ENCODE data around the gene PTPN1.

PTPN1 gene

GRCh38 chr20:50584687-50585086, 74.5 kb downstream of the PTPN1 start:
- peak overlapping the region; percentile 47 for H3K27ac ChIP-seq
- no peaks in the 10 kb centered on the region for H3K27me3 ChIP-seq
- no peaks in the 10 kb centered on the region for H3K9me3 ChIP-seq
- H3K4me1 ChIP-seq (ENCODE audit: control insufficient read depth in 1 of 2, insufficient read depth in 1 of 2, low read depth in 1 of 2, low read length in 1 of 2) = peaks cover 13 to 14% of the 10 kb centered on the region in 2 experiments
- peaks cover 91% of the 10 kb centered on the region for H3K36me3 ChIP-seq
- H3K4me3 ChIP-seq (ENCODE audit: low read depth in 1 of 2, low read length in 1 of 2) = no peak overlapping the region
- TF ChIP-seq CTCF (IDR thresholded peaks at IDR 0.05) = no peak

GRCh38 chr20:50585214-50585613, 75.0 kb downstream of the PTPN1 start:
- TF ChIP-seq CTCF (IDR thresholded peaks at IDR 0.05) = no peak
- peaks cover 91% of the 10 kb centered on the region for H3K36me3 ChIP-seq

GRCh38 chr20:50585678-50586077, 75.5 kb downstream of the PTPN1 start:
- TF ChIP-seq CTCF (IDR thresholded peaks at IDR 0.05) = no peak

More at GRCh38 chr20:50585214-50585613, 75.0 kb downstream of the PTPN1 start:
- no peaks in the 10 kb centered on the region for H3K27me3 ChIP-seq
- no peak overlapping the region for H3K4me3 ChIP-seq (ENCODE audit: low read depth in 1 of 2, low read length in 1 of 2)
- H3K27ac ChIP-seq = peak overlapping the region; percentile 47
- peaks cover 13 to 14% of the 10 kb centered on the region in 2 experiments for H3K4me1 ChIP-seq (ENCODE audit: control insufficient read depth in 1 of 2, insufficient read depth in 1 of 2, low read depth in 1 of 2, low read length in 1 of 2)
- no peaks in the 10 kb centered on the region for H3K9me3 ChIP-seq

GRCh38 chr20:50586531-50587232, 76.5 kb downstream of the PTPN1 start:
- Histone ChIP-seq H3K27me3 (no peaks in the 10 kb centered on the region), H3K27ac (no peak overlapping the region), H3K4me1 (ENCODE audit: control insufficient read depth in 1 of 2, insufficient read depth in 1 of 2, low read depth in 1 of 2, low read length in 1 of 2) (peaks cover 13 to 14% of the 10 kb centered on the region in 2 experiments), H3K36me3 (peaks cover 87% of the 10 kb centered on the region), H3K9me3 (no peaks in the 10 kb centered on the region), H3K4me3 (ENCODE audit: low read depth in 1 of 2, low read length in 1 of 2) (no peak overlapping the region)
- no peak for TF ChIP-seq CTCF (IDR thresholded peaks at IDR 0.05)

More at GRCh38 chr20:50585678-50586077, 75.5 kb downstream of the PTPN1 start:
- Histone ChIP-seq H3K27me3 (no peaks in the 10 kb centered on the region), H3K27ac (no peak overlapping the region), H3K4me1 (ENCODE audit: control insufficient read depth in 1 of 2, insufficient read depth in 1 of 2, low read depth in 1 of 2, low read length in 1 of 2) (peaks cover 13 to 14% of the 10 kb centered on the region in 2 experiments), H3K36me3 (peaks cover 91% of the 10 kb centered on the region), H3K4me3 (ENCODE audit: low read depth in 1 of 2, low read length in 1 of 2) (no peak overlapping the region), H3K9me3 (no peaks in the 10 kb centered on the region)

- no peak for TF ChIP-seq CTCF (IDR thresholded peaks at IDR 0.05)
- Histone ChIP-seq H3K4me3 (ENCODE audit: low read depth in 1 of 2, low read length in 1 of 2) (no peak overlapping the region), H3K27ac (no peak overlapping the region), H3K9me3 (no peaks in the 10 kb centered on the region), H3K4me1 (ENCODE audit: control insufficient read depth in 1 of 2, insufficient read depth in 1 of 2, low read depth in 1 of 2, low read length in 1 of 2) (peaks cover 13 to 14% of the 10 kb centered on the region in 2 experiments), H3K27me3 (no peaks in the 10 kb centered on the region), H3K36me3 (peaks cover 86% of the 10 kb centered on the region)
Observed at GRCh38 chr20:50587291-50587961, 77.2 kb downstream of the PTPN1 start.

Data from neutrophil (primary cell).